SK-N-SH treated with all-trans-retinoic acid at 6 μM for 48 hours (cell line): ENCODE data around the gene MKRN3.
A peak's percentile ranks its signal among the peaks of the same experiment; 100 is the strongest.

ENCODE experiments used
- ATAC-seq: fragments of 200-7000 bp; cut with Tn5 transposase; 3 replicates; pipeline ENCODE4 v1.9.1; 2020; ENCODE audit warnings: mild to moderate bottlenecking, moderate library complexity
- ARNTL ChIP-seq: fragments of 450-650 bp; formaldehyde crosslinking; IDR thresholded peaks from 2 replicates; pipeline ENCODE4 v1.5.0; 2020; ENCODE audit warnings: low read depth, mild to moderate bottlenecking, moderate library complexity, borderline replicate concordance
- BACH2 ChIP-seq: fragments of 250-450 bp; sonication (Bioruptor Pico); IDR thresholded peaks from 2 replicates; pipeline ENCODE4 v1.9.0; 2021; ENCODE audit warnings: mild to moderate bottlenecking, borderline replicate concordance
- CSDC2 ChIP-seq: fragments of 250-450 bp; sonication (Bioruptor Pico); IDR thresholded peaks from 2 replicates; pipeline ENCODE4 v1.5.0; 2020; ENCODE audit warnings: mild to moderate bottlenecking, moderate library complexity
- ESRRG ChIP-seq: fragments of 250-450 bp; sonication (Bioruptor Pico); IDR thresholded peaks from 2 replicates; pipeline ENCODE4 v1.6.1; 2021; ENCODE audit warnings: mild to moderate bottlenecking
- GLIS3 ChIP-seq: fragments of 250-450 bp; sonication (Bioruptor Pico); IDR thresholded peaks from 2 replicates; pipeline ENCODE4 v1.5.0; 2020; ENCODE audit warnings: mild to moderate bottlenecking, moderate library complexity
- ISL1 ChIP-seq: fragments of 250-450 bp; sonication (Bioruptor Pico); IDR thresholded peaks from 2 replicates; pipeline ENCODE4 v2.1.2; 2022; ENCODE audit warnings: mild to moderate bottlenecking, moderate library complexity
- OSR1 ChIP-seq: fragments of 250-450 bp; sonication (Bioruptor Pico); IDR thresholded peaks from 2 replicates; pipeline ENCODE4 v1.8.0; 2022; ENCODE audit warnings: moderate library complexity, mild to moderate bottlenecking, inconsistent platforms
- RARB ChIP-seq: fragments of 250-450 bp; sonication (Bioruptor Pico); IDR thresholded peaks from 2 replicates; pipeline ENCODE4 v1.8.0; 2021; ENCODE audit warnings: mild to moderate bottlenecking, moderate library complexity
- SNAI2 ChIP-seq: fragments of 250-450 bp; sonication (Bioruptor Pico); IDR thresholded peaks from 2 replicates; pipeline ENCODE4 v1.5.0; 2020; ENCODE audit warnings: mild to moderate bottlenecking, moderate library complexity
- TCF4 ChIP-seq: fragments of 250-450 bp; sonication (Bioruptor Pico); IDR thresholded peaks from 2 replicates; pipeline ENCODE4 v1.8.0; 2021; ENCODE audit warnings: mild to moderate bottlenecking, moderate library complexity, borderline replicate concordance
- TOX ChIP-seq: fragments of 250-450 bp; sonication (Bioruptor Pico); IDR thresholded peaks from 2 replicates; pipeline ENCODE4 v1.8.0; 2021; ENCODE audit warnings: mild to moderate bottlenecking, moderate library complexity, borderline replicate concordance
- ZC3H10 ChIP-seq: fragments of 250-450 bp; sonication (Bioruptor Pico); IDR thresholded peaks from 2 replicates; pipeline ENCODE4 v1.5.1; 2021; ENCODE audit warnings: mild to moderate bottlenecking, moderate library complexity
- ZFP3 ChIP-seq: fragments of 250-450 bp; sonication (Bioruptor Pico); IDR thresholded peaks from 2 replicates; pipeline ENCODE4 v1.5.0; 2020; ENCODE audit warnings: mild to moderate bottlenecking, moderate library complexity
- ZFP30 ChIP-seq: fragments of 450-650 bp; formaldehyde crosslinking; IDR thresholded peaks from 2 replicates; pipeline ENCODE4 v1.5.0; 2022; ENCODE audit warnings: mild to moderate bottlenecking, moderate library complexity
- ZNF565 ChIP-seq: fragments of 450-650 bp; formaldehyde crosslinking; conservative IDR thresholded peaks from 2 replicates; pipeline ENCODE4 v1.5.0; 2020; ENCODE audit warnings: low read depth, mild to moderate bottlenecking, moderate library complexity
- ZNF70 ChIP-seq: fragments of 450-650 bp; formaldehyde crosslinking; IDR thresholded peaks from 2 replicates; pipeline ENCODE4 v1.5.0; 2020; ENCODE audit warnings: mild to moderate bottlenecking, moderate library complexity
- ZNF8 ChIP-seq: fragments of 450-650 bp; formaldehyde crosslinking; IDR thresholded peaks from 2 replicates; pipeline ENCODE4 v1.5.0; 2020; ENCODE audit warnings: mild to moderate bottlenecking, moderate library complexity
- TF ChIP-seq, protein P1 (sequence below): fragments of 250-450 bp; sonication (Bioruptor Pico); IDR thresholded peaks from 2 replicates; pipeline ENCODE4 v1.5.1; 2021; ENCODE audit warnings: mild to moderate bottlenecking, moderate library complexity
- TF ChIP-seq, protein P2 (sequence below): fragments of 250-450 bp; sonication (Bioruptor Pico); IDR thresholded peaks from 2 replicates; pipeline ENCODE4 v1.5.0; 2020; ENCODE audit warnings: mild to moderate bottlenecking, moderate library complexity
- TF ChIP-seq, protein P3 (sequence below): fragments of 250-450 bp; sonication (Bioruptor Pico); IDR thresholded peaks from 2 replicates; pipeline ENCODE4 v1.5.1; 2020; ENCODE audit warnings: low read depth, mild to moderate bottlenecking, moderate library complexity
- TF ChIP-seq, protein P4 (sequence below): fragments of 250-450 bp; sonication (Bioruptor Pico); IDR thresholded peaks from 2 replicates; pipeline ENCODE4 v1.8.0; 2021; ENCODE audit warnings: low read depth, mild to moderate bottlenecking, moderate library complexity, borderline replicate concordance
- TF ChIP-seq, protein P5 (sequence below): fragments of 250-450 bp; sonication (Bioruptor Pico); IDR thresholded peaks from 2 replicates; pipeline ENCODE4 v1.8.0; 2020; ENCODE audit warnings: mild to moderate bottlenecking, moderate library complexity, borderline replicate concordance

The MKRN3 gene

DNA sequence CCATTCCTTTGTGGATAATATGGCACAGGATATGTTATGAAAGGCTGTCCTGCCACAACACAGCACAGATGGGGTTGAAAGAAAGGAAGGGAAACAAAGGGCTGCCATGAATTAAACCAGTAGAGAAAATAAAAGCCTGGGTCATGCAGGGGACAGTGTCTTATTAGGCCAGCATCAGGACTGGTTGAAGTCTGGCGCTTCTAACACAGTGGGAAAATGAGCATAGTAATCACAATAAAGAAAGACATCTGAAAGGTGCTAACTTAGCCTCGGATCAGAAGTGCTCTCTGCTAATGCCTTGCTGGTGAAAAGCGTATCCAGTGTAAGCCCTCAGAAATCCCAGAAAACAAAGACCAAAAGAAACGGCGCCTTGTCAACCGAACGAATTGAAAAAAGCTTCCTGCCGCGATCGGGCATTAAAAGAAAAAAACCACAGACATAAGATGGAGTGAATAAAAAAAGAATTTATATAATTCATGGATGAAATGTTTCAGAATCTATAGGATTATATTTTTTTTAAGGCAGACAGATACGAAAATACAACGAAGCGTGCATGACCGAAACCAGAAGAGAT is 566 bp upstream of the MKRN3 start:
- TF ChIP-seq ZNF8 (no peak), ESRRG (no peak), RARB (CRISPR knock-in tag) (no peak)
- ATAC-seq, result peak; percentile 43

DNA sequence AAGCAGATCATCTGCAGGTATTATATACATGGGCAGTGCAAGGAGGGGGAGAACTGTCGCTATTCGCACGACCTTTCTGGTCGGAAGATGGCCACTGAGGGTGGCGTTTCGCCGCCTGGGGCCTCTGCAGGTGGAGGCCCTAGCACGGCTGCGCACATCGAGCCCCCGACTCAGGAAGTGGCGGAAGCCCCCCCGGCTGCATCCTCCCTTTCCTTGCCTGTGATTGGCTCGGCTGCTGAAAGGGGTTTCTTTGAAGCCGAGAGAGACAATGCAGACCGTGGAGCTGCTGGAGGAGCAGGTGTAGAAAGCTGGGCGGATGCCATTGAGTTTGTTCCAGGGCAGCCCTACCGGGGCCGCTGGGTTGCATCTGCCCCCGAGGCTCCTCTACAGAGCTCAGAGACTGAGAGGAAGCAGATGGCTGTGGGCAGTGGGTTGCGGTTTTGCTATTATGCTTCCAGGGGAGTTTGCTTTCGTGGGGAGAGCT is 639 bp downstream of the MKRN3 start:
- TF ChIP-seq BACH2 (CRISPR knock-in tag) (no peak), ZFP3 (no peak), RARB (CRISPR knock-in tag) (no peak), ZNF8 (no peak), ESRRG (no peak), CSDC2 (no peak), ZNF70 (CRISPR knock-in tag) (no peak), ARNTL (CRISPR knock-in tag) (no peak), SNAI2 (CRISPR knock-in tag) (no peak), TCF4 (CRISPR knock-in tag) (no peak), GLIS3 (CRISPR knock-in tag) (no peak), OSR1 (CRISPR knock-in tag) (no peak), ZNF565 (CRISPR knock-in tag) (no peak), TOX (CRISPR knock-in tag) (no peak), ZC3H10 (no peak)
- TF ChIP-seq, protein P1, sequence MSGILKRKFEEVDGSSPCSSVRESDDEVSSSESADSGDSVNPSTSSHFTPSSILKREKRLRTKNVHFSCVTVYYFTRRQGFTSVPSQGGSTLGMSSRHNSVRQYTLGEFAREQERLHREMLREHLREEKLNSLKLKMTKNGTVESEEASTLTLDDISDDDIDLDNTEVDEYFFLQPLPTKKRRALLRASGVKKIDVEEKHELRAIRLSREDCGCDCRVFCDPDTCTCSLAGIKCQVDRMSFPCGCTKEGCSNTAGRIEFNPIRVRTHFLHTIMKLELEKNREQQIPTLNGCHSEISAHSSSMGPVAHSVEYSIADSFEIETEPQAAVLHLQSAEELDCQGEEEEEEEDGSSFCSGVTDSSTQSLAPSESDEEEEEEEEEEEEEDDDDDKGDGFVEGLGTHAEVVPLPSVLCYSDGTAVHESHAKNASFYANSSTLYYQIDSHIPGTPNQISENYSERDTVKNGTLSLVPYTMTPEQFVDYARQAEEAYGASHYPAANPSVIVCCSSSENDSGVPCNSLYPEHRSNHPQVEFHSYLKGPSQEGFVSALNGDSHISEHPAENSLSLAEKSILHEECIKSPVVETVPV (CRISPR knock-in tag), result no peak
- TF ChIP-seq, protein P2, sequence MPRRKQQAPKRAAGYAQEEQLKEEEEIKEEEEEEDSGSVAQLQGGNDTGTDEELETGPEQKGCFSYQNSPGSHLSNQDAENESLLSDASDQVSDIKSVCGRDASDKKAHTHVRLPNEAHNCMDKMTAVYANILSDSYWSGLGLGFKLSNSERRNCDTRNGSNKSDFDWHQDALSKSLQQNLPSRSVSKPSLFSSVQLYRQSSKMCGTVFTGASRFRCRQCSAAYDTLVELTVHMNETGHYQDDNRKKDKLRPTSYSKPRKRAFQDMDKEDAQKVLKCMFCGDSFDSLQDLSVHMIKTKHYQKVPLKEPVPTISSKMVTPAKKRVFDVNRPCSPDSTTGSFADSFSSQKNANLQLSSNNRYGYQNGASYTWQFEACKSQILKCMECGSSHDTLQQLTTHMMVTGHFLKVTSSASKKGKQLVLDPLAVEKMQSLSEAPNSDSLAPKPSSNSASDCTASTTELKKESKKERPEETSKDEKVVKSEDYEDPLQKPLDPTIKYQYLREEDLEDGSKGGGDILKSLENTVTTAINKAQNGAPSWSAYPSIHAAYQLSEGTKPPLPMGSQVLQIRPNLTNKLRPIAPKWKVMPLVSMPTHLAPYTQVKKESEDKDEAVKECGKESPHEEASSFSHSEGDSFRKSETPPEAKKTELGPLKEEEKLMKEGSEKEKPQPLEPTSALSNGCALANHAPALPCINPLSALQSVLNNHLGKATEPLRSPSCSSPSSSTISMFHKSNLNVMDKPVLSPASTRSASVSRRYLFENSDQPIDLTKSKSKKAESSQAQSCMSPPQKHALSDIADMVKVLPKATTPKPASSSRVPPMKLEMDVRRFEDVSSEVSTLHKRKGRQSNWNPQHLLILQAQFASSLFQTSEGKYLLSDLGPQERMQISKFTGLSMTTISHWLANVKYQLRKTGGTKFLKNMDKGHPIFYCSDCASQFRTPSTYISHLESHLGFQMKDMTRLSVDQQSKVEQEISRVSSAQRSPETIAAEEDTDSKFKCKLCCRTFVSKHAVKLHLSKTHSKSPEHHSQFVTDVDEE (CRISPR knock-in tag), result no peak
- TF ChIP-seq, protein P3, sequence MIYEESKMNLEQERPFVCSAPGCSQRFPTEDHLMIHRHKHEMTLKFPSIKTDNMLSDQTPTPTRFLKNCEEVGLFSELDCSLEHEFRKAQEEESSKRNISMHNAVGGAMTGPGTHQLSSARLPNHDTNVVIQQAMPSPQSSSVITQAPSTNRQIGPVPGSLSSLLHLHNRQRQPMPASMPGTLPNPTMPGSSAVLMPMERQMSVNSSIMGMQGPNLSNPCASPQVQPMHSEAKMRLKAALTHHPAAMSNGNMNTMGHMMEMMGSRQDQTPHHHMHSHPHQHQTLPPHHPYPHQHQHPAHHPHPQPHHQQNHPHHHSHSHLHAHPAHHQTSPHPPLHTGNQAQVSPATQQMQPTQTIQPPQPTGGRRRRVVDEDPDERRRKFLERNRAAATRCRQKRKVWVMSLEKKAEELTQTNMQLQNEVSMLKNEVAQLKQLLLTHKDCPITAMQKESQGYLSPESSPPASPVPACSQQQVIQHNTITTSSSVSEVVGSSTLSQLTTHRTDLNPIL (CRISPR knock-in tag), result no peak
- TF ChIP-seq, protein P4, sequence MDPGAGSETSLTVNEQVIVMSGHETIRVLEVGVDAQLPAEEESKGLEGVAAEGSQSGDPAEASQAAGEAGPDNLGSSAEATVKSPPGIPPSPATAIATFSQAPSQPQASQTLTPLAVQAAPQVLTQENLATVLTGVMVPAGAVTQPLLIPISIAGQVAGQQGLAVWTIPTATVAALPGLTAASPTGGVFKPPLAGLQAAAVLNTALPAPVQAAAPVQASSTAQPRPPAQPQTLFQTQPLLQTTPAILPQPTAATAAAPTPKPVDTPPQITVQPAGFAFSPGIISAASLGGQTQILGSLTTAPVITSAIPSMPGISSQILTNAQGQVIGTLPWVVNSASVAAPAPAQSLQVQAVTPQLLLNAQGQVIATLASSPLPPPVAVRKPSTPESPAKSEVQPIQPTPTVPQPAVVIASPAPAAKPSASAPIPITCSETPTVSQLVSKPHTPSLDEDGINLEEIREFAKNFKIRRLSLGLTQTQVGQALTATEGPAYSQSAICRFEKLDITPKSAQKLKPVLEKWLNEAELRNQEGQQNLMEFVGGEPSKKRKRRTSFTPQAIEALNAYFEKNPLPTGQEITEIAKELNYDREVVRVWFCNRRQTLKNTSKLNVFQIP (CRISPR knock-in tag), result no peak
- TF ChIP-seq, protein P5, sequence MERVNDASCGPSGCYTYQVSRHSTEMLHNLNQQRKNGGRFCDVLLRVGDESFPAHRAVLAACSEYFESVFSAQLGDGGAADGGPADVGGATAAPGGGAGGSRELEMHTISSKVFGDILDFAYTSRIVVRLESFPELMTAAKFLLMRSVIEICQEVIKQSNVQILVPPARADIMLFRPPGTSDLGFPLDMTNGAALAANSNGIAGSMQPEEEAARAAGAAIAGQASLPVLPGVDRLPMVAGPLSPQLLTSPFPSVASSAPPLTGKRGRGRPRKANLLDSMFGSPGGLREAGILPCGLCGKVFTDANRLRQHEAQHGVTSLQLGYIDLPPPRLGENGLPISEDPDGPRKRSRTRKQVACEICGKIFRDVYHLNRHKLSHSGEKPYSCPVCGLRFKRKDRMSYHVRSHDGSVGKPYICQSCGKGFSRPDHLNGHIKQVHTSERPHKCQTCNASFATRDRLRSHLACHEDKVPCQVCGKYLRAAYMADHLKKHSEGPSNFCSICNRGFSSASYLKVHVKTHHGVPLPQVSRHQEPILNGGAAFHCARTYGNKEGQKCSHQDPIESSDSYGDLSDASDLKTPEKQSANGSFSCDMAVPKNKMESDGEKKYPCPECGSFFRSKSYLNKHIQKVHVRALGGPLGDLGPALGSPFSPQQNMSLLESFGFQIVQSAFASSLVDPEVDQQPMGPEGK (CRISPR knock-in tag), result no peak
- peak; percentile 83 for ATAC-seq

DNA sequence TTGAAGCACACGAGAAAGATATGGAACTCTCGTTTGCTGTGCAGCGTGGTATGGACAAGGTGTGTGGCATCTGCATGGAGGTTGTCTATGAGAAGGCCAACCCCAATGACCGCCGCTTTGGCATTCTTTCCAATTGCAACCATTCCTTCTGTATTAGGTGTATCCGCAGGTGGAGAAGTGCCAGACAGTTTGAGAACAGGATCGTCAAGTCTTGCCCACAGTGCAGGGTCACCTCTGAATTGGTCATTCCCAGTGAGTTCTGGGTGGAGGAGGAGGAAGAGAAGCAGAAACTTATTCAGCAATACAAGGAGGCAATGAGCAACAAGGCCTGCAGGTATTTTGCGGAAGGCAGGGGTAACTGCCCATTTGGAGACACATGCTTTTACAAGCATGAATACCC is 1.2 kb downstream of the MKRN3 start:
- no peak for ATAC-seq
- TF ChIP-seq CSDC2 (no peak), ARNTL (CRISPR knock-in tag) (no peak), ZFP3 (no peak), RARB (CRISPR knock-in tag) (no peak), ZC3H10 (no peak), BACH2 (CRISPR knock-in tag) (no peak), TOX (CRISPR knock-in tag) (no peak), ZNF8 (no peak), ISL1 (CRISPR knock-in tag) (no peak), ZFP30 (CRISPR knock-in tag) (no peak), GLIS3 (CRISPR knock-in tag) (no peak), SNAI2 (CRISPR knock-in tag) (no peak)
- TF ChIP-seq, protein P5 (CRISPR knock-in tag), result no peak
- TF ChIP-seq, protein P2 (CRISPR knock-in tag), result no peak
